ENCODE measurements around the gene LIPN. TPM values are rescaled to one million over a fixed set of nuclear protein-coding genes. Genes with fewer than 3 reads are reported as not detected.

The LIPN gene
- total and polyA plus RNA-seq, 2 donors (not counting 1 experiment from before 2014, with no cell fraction given) = not detected

DNA sequence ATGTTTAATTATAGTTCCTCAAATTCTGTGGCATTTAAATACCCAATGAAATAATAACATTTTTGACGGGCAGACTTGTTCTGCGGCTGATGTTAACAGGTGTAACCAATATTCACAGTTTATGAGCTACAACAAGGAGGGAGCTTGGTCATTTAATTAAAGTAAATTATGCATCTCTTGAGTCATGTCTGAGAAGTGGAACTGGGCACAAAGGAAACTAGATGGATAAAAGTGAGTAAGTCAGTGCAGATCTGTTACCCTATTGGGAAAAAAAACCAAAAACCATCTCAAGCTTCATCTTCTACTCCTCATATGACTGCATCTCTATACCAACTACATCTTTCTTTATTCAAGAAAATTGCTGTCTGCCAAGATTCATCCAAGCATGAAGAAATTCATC, 67.9 kb downstream of the LIPN start:
- no peaks in the 10 kb centered on the region for H4K20me1 ChIP-seq (ENCODE audit: control insufficient read depth, extremely low read depth, insufficient read depth, low read length)
- H3K27me3 ChIP-seq (ENCODE audit: control insufficient read depth, insufficient read depth, low read length) = no peaks in the 10 kb centered on the region
- no peak overlapping the region for H3K4me2 ChIP-seq (ENCODE audit: extremely low read depth, insufficient read depth, low read length)
- no peak overlapping the region for H3K27ac ChIP-seq (ENCODE audit: insufficient read depth, low read length)
- no peak overlapping the region for H2AFZ ChIP-seq (ENCODE audit: low read length)
- no peak for DNase-seq (ENCODE audit: low read depth in 2 of 2)
- no peaks in the 10 kb centered on the region for H3K36me3 ChIP-seq (ENCODE audit: control insufficient read depth, insufficient read depth, low read length)
- no peak for TF ChIP-seq EZH2 (IDR thresholded peaks at IDR 0.05; ENCODE audit: low read length, missing control alignments)
- TF ChIP-seq, protein P1, sequence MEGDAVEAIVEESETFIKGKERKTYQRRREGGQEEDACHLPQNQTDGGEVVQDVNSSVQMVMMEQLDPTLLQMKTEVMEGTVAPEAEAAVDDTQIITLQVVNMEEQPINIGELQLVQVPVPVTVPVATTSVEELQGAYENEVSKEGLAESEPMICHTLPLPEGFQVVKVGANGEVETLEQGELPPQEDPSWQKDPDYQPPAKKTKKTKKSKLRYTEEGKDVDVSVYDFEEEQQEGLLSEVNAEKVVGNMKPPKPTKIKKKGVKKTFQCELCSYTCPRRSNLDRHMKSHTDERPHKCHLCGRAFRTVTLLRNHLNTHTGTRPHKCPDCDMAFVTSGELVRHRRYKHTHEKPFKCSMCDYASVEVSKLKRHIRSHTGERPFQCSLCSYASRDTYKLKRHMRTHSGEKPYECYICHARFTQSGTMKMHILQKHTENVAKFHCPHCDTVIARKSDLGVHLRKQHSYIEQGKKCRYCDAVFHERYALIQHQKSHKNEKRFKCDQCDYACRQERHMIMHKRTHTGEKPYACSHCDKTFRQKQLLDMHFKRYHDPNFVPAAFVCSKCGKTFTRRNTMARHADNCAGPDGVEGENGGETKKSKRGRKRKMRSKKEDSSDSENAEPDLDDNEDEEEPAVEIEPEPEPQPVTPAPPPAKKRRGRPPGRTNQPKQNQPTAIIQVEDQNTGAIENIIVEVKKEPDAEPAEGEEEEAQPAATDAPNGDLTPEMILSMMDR (conservative IDR thresholded peaks at IDR 0.05 in 1 of 2, IDR thresholded peaks at IDR 0.05 in 1 of 2; ENCODE audit: low read depth in 1 of 2, low read length in 2 of 2) = no peak
- no peaks in the 10 kb centered on the region for H3K9me3 ChIP-seq (ENCODE audit: control insufficient read depth, insufficient read depth, low read depth, low read length)
- H3K9ac ChIP-seq (ENCODE audit: insufficient read depth, low read length) = no peak overlapping the region
- no peaks in the 10 kb centered on the region for H3K79me2 ChIP-seq (ENCODE audit: control insufficient read depth, insufficient read depth, low read length)
- H3K4me3 ChIP-seq (replicated peaks in 1 of 4; ENCODE audit: control extremely low read depth in 1 of 4, insufficient read depth in 1 of 4, low read depth in 3 of 4, low read length in 4 of 4) = no peak overlapping the region
- H3K4me1 ChIP-seq (ENCODE audit: control insufficient read depth, extremely low read depth, insufficient read depth, low read length) = no peaks in the 10 kb centered on the region

DNA sequence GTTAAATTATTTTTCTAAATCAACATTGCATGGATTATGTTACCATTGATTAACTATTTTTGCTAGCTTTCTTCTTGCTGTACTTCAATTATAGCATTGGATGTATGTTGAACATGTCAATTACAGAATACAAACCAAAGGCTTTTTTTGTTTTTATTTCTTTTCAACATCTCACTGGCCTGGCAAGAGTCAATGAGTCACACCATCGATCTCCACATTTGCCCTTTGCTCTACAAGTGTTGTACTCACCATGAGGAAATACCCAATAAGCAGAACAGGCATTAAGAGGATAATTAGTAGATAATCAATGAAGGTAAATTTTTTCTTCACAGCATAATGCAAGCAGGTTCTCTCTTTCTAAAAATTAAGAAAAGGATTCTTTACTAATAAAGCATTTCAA, 68.5 kb downstream of the LIPN start:
- no peak overlapping the region for H3K4me2 ChIP-seq (ENCODE audit: extremely low read depth, insufficient read depth, low read length)
- no peaks in the 10 kb centered on the region for H4K20me1 ChIP-seq (ENCODE audit: control insufficient read depth, extremely low read depth, insufficient read depth, low read length)
- peak in 1 of 2 donors; percentile 60 for DNase-seq (ENCODE audit: low read depth in 2 of 2)
- H2AFZ ChIP-seq (ENCODE audit: low read length) = no peak overlapping the region
- H3K4me1 ChIP-seq (ENCODE audit: control insufficient read depth, extremely low read depth, insufficient read depth, low read length) = no peaks in the 10 kb centered on the region
- no peaks in the 10 kb centered on the region for H3K79me2 ChIP-seq (ENCODE audit: control insufficient read depth, insufficient read depth, low read length)
- H3K9ac ChIP-seq (ENCODE audit: insufficient read depth, low read length) = no peak overlapping the region
- H3K9me3 ChIP-seq (ENCODE audit: control insufficient read depth, insufficient read depth, low read depth, low read length) = no peaks in the 10 kb centered on the region
- H3K27me3 ChIP-seq (ENCODE audit: control insufficient read depth, insufficient read depth, low read length) = no peaks in the 10 kb centered on the region
- TF ChIP-seq EZH2 (IDR thresholded peaks at IDR 0.05; ENCODE audit: low read length, missing control alignments) = no peak
- TF ChIP-seq, protein P1 (conservative IDR thresholded peaks at IDR 0.05 in 1 of 2, IDR thresholded peaks at IDR 0.05 in 1 of 2; ENCODE audit: low read depth in 1 of 2, low read length in 2 of 2) = no peak
- no peaks in the 10 kb centered on the region for H3K36me3 ChIP-seq (ENCODE audit: control insufficient read depth, insufficient read depth, low read length)
- H3K4me3 ChIP-seq (replicated peaks in 1 of 4; ENCODE audit: control extremely low read depth in 1 of 4, insufficient read depth in 1 of 4, low read depth in 3 of 4, low read length in 4 of 4) = no peak overlapping the region
- H3K27ac ChIP-seq (ENCODE audit: insufficient read depth, low read length) = no peak overlapping the region

Other genes with a start within 250 kb of the LIPN start
- gene RNLS, start 176.7 kb upstream of the LIPN start, total RNA-seq = 11.3 and 16.5 TPM in 2 replicates
- gene RNLS, start 176.7 kb upstream of the LIPN start, polyA plus RNA-seq = 16.2 and 18.4 TPM in 2 replicates
- gene LIPJ, start 173.3 kb upstream of the LIPN start, total RNA-seq = under 0.01 and 0.26 TPM in 2 replicates
- gene LIPJ, start 173.3 kb upstream of the LIPN start, polyA plus RNA-seq = not detected in 2 replicates
- gene LIPF, start 95.6 kb upstream of the LIPN start, total RNA-seq = not detected in 2 replicates
- gene LIPF, start 95.6 kb upstream of the LIPN start, polyA plus RNA-seq = 0.05 TPM in 1 of 2 replicates, not detected in the other
- not detected in 2 replicates for gene LIPK, start 53.8 kb upstream of the LIPN start, total RNA-seq
- not detected in 2 replicates for gene LIPK, start 53.8 kb upstream of the LIPN start, polyA plus RNA-seq
- gene LIPM, start 42.7 kb downstream of the LIPN start, total RNA-seq = not detected in 2 replicates
- gene LIPM, start 42.7 kb downstream of the LIPN start, polyA plus RNA-seq = not detected in 2 replicates
- under 0.01 and 0.17 TPM in 2 replicates for gene ANKRD22, start 91.8 kb downstream of the LIPN start, total RNA-seq
- not detected in 2 replicates for gene ANKRD22, start 91.8 kb downstream of the LIPN start, polyA plus RNA-seq
- 41.3 and 45.6 TPM in 2 replicates for gene STAMBPL1, start 120.2 kb downstream of the LIPN start, total RNA-seq
- gene STAMBPL1, start 120.2 kb downstream of the LIPN start, polyA plus RNA-seq = 37.1 and 72.5 TPM in 2 replicates
- gene ACTA2, start 192.8 kb downstream of the LIPN start, total RNA-seq = 78.4 and 78.6 TPM in 2 replicates
- gene ACTA2, start 192.8 kb downstream of the LIPN start, polyA plus RNA-seq = 237 and 2,788 TPM in 2 replicates
- gene FAS, start 230.8 kb downstream of the LIPN start, total RNA-seq = 95.8 and 124 TPM in 2 replicates
- gene FAS, start 230.8 kb downstream of the LIPN start, polyA plus RNA-seq = 67.2 and 77.8 TPM in 2 replicates